ENCODE data around the gene MTRR. TPM values are rescaled to one million over a fixed set of nuclear protein-coding genes. Genes with fewer than 3 reads are reported as not detected.

MTRR gene
- polyA plus RNA-seq, 3 donors = 18.0 to 25.5 (median 22.1) TPM

GRCh38 chr5:7876867-7877266, 7.9 kb downstream of the MTRR start:
- H2AFZ ChIP-seq (ENCODE audit: insufficient read depth, low read depth, low read length, poor library complexity, severe bottlenecking) = no peak overlapping the region
- peaks cover 6% of the 10 kb centered on the region for H4K20me1 ChIP-seq (ENCODE audit: insufficient read depth, low read length)
- H3K4me1 ChIP-seq (ENCODE audit: control insufficient read depth in 1 of 2, insufficient read depth in 2 of 2, low read length in 2 of 2) = peaks cover 22 to 27% of the 10 kb centered on the region in 2 donors
- no peaks in the 10 kb centered on the region for H3K9me3 Mint-ChIP-seq
- no peak overlapping the region for H3K9ac ChIP-seq (ENCODE audit: insufficient read depth, low read length, poor library complexity, severe bottlenecking)
- no peak overlapping the region for H3K4me3 Mint-ChIP-seq
- peaks cover 38% of the 10 kb centered on the region for H3K4me1 Mint-ChIP-seq
- peak overlapping the region in 1 of 7 donors; percentile 14 for H3K27ac Mint-ChIP-seq
- intact Hi-C loops (cut with micrococcal nuclease) = loop anchor here in 1 of 2 donors (10.0 kb wide), 1 partner anchor 1502 kb away; the partner anchor contains the start of gene MED10
- no peak for TF ChIP-seq CTCF (IDR thresholded peaks at IDR 0.05)
- peaks cover 46 to 79% of the 10 kb centered on the region in 2 donors for H3K36me3 ChIP-seq (replicated peaks in 1 of 2; ENCODE audit: control insufficient read depth in 1 of 2, insufficient read depth in 2 of 2, low read length in 2 of 2)
- no peak for DNase-seq
- H3K27ac ChIP-seq (ENCODE audit: low read depth in 1 of 2, low read length in 2 of 2) = peak overlapping the region in 1 of 2 donors; percentile 20
- 71% methylated on average over 1 of the region's 3 CpGs for WGBS (ENCODE audit: insufficient coverage)
- H3K27me3 Mint-ChIP-seq (ENCODE audit: low read depth in 3 of 3) = no peaks in the 10 kb centered on the region
- no peaks in the 10 kb centered on the region for H3K9me3 ChIP-seq (replicated peaks in 1 of 2; ENCODE audit: control insufficient read depth in 1 of 2, insufficient read depth in 1 of 2, low read length in 2 of 2)
- no peak overlapping the region for H3K4me2 ChIP-seq (replicated peaks; ENCODE audit: extremely low read depth, low read length, poor library complexity, severe bottlenecking)
- no peak overlapping the region for H3K4me3 ChIP-seq (replicated peaks in 1 of 3; ENCODE audit: low read depth in 2 of 3, low read length in 3 of 3)
- peaks cover 62 to 75% of the 10 kb centered on the region in 2 donors for H3K36me3 Mint-ChIP-seq
- peaks cover 44% of the 10 kb centered on the region for H3K79me2 ChIP-seq (ENCODE audit: insufficient read depth, low read length)
- H3K27me3 ChIP-seq (ENCODE audit: control insufficient read depth in 2 of 2, insufficient read depth in 2 of 2, low read length in 2 of 2) = no peaks in the 10 kb centered on the region

GRCh38 chr5:7877851-7878250, 8.9 kb downstream of the MTRR start:
- Mint-ChIP-seq H3K27ac (peak overlapping the region; percentile 79 to 96 (median 85)), H3K9me3 (no peaks in the 10 kb centered on the region), H3K36me3 (peaks cover 64 to 78% of the 10 kb centered on the region in 2 donors), H3K27me3 (ENCODE audit: low read depth in 3 of 3) (no peaks in the 10 kb centered on the region), H3K4me1 (peaks cover 43% of the 10 kb centered on the region), H3K4me3 (no peak overlapping the region)
- Histone ChIP-seq H3K4me2 (replicated peaks; ENCODE audit: extremely low read depth, low read length, poor library complexity, severe bottlenecking) (no peak overlapping the region), H3K4me3 (replicated peaks in 1 of 3; ENCODE audit: low read depth in 2 of 3, low read length in 3 of 3) (no peak overlapping the region), H3K36me3 (replicated peaks in 1 of 2; ENCODE audit: control insufficient read depth in 1 of 2, insufficient read depth in 2 of 2, low read length in 2 of 2) (peaks cover 51 to 82% of the 10 kb centered on the region in 2 donors), H3K79me2 (ENCODE audit: insufficient read depth, low read length) (peaks cover 34% of the 10 kb centered on the region), H2AFZ (ENCODE audit: insufficient read depth, low read depth, low read length, poor library complexity, severe bottlenecking) (no peak overlapping the region), H3K9me3 (replicated peaks in 1 of 2; ENCODE audit: control insufficient read depth in 1 of 2, insufficient read depth in 1 of 2, low read length in 2 of 2) (no peaks in the 10 kb centered on the region), H3K9ac (ENCODE audit: insufficient read depth, low read length, poor library complexity, severe bottlenecking) (no peak overlapping the region), H3K27ac (ENCODE audit: low read depth in 1 of 2, low read length in 2 of 2) (peak overlapping the region; percentile 29 to 77), H4K20me1 (ENCODE audit: insufficient read depth, low read length) (peaks cover 6% of the 10 kb centered on the region), H3K27me3 (ENCODE audit: control insufficient read depth in 2 of 2, insufficient read depth in 2 of 2, low read length in 2 of 2) (no peaks in the 10 kb centered on the region), H3K4me1 (ENCODE audit: control insufficient read depth in 1 of 2, insufficient read depth in 2 of 2, low read length in 2 of 2) (peaks cover 22 to 35% of the 10 kb centered on the region in 2 donors)
- DNase-seq = no peak
- intact Hi-C loops (cut with micrococcal nuclease) = loop anchor here in 1 of 2 donors (10.0 kb wide), 1 partner anchor 1503 kb away; the partner anchor contains the start of gene MED10
- no peak for TF ChIP-seq CTCF (IDR thresholded peaks at IDR 0.05)
- 80% methylated on average over 6 of the region's 9 CpGs for WGBS (ENCODE audit: insufficient coverage)
